Muscle layer of colon (tissue), 2 donors: ENCODE results near the gene STAC3.

Source experiments
- H3K27ac ChIP-seq: one replicate; pipeline ENCODE4 v1.7.0; 2013; ENCODE audit warnings: low read depth, mild to moderate bottlenecking, low read length, moderate library complexity
- H3K27me3 ChIP-seq, 2 donors: one replicate each; pipeline ENCODE4 v1.7.0; 2013; ENCODE audit warnings: low read length in 2 of 2, mild to moderate bottlenecking in 2 of 2; ENCODE audit not compliant: insufficient read depth in 2 of 2, control insufficient read depth in 1 of 2
- H3K36me3 ChIP-seq: one replicate; pipeline ENCODE4 v1.7.0; 2013; ENCODE audit warnings: mild to moderate bottlenecking, low read length; ENCODE audit not compliant: insufficient read depth
- H3K4me1 ChIP-seq: one replicate; pipeline ENCODE4 v1.7.0; 2013; ENCODE audit warnings: mild to moderate bottlenecking, low read length; ENCODE audit not compliant: insufficient read depth
- H3K4me3 ChIP-seq, 2 donors: one replicate each; pipeline ENCODE4 v1.7.0; 2013; ENCODE audit warnings: low read length in 2 of 2, low read depth in 1 of 2, mild to moderate bottlenecking in 1 of 2, moderate library complexity in 1 of 2
- H3K9ac ChIP-seq: one replicate; pipeline ENCODE4 v1.7.0; 2013; ENCODE audit warnings: low read length
- H3K9me3 ChIP-seq: one replicate; pipeline ENCODE4 v1.7.0; 2013; ENCODE audit warnings: mild to moderate bottlenecking, low read length
- donor health status: abdominal sarcoma.
- donor health status: Adenocarcinoma of cecum.

STAC3 gene

GRCh38 chr12:57233357-57234232 lies 17.4 kb downstream of the STAC3 start:
- peaks cover 31% of the 10 kb centered on the region for H3K36me3 ChIP-seq
- no peak overlapping the region for H3K27ac ChIP-seq
- no peak overlapping the region for H3K4me3 ChIP-seq
- H3K9ac ChIP-seq = no peak overlapping the region
- peaks cover 16 to 38% of the 10 kb centered on the region in 2 donors for H3K27me3 ChIP-seq
- H3K4me1 ChIP-seq = peaks cover 23% of the 10 kb centered on the region
- no peaks in the 10 kb centered on the region for H3K9me3 ChIP-seq

GRCh38 chr12:57232156-57232756 lies 18.7 kb downstream of the STAC3 start:
- H3K4me1 ChIP-seq = peaks cover 14% of the 10 kb centered on the region
- H3K27me3 ChIP-seq = peaks cover 5 to 25% of the 10 kb centered on the region in 2 donors
- H3K36me3 ChIP-seq = peaks cover 31% of the 10 kb centered on the region
- no peak overlapping the region for H3K27ac ChIP-seq
- H3K9ac ChIP-seq = no peak overlapping the region
- no peaks in the 10 kb centered on the region for H3K9me3 ChIP-seq
- H3K4me3 ChIP-seq = no peak overlapping the region

- no peak overlapping the region for H3K9ac ChIP-seq
- H3K4me1 ChIP-seq = peaks cover 14% of the 10 kb centered on the region
- no peak overlapping the region for H3K4me3 ChIP-seq
- H3K9me3 ChIP-seq = no peaks in the 10 kb centered on the region
- peaks cover 3 to 24% of the 10 kb centered on the region in 2 donors for H3K27me3 ChIP-seq
- no peak overlapping the region for H3K27ac ChIP-seq
- H3K36me3 ChIP-seq = peaks cover 31% of the 10 kb centered on the region
Measured at GRCh38 chr12:57231276-57232021, 19.5 kb downstream of the STAC3 start.

- Histone ChIP-seq H3K4me1 (peaks cover 14% of the 10 kb centered on the region), H3K27me3 (peaks cover 11 to 24% of the 10 kb centered on the region in 2 donors), H3K4me3 (peak overlapping the region; percentile 71 to 73), H3K27ac (no peak overlapping the region), H3K36me3 (peaks cover 31% of the 10 kb centered on the region), H3K9me3 (no peaks in the 10 kb centered on the region), H3K9ac (peak overlapping the region; percentile 18)
Measured at GRCh38 chr12:57230381-57231155, 20.4 kb downstream of the STAC3 start.

GRCh38 chr12:57229634-57230380 lies 21.2 kb downstream of the STAC3 start, which contains the start of gene SHMT2:
Gene SHMT2, plus strand, starts transcription at chr12:57229711. Its CDS starts 68 bp downstream, at chr12:57229779.
- H3K36me3 ChIP-seq = peaks cover 31% of the 10 kb centered on the region
- H3K4me3 ChIP-seq = peak within 1 kb of the TSS; percentile 71 to 73
- H3K27ac ChIP-seq = peak within 1 kb of the TSS; percentile 73
- no peaks in the 10 kb centered on the region for H3K9me3 ChIP-seq
- peaks cover 18 to 24% of the 10 kb centered on the region in 2 donors for H3K27me3 ChIP-seq
- H3K4me1 ChIP-seq = peaks cover 14% of the 10 kb centered on the region
- H3K9ac ChIP-seq = peak within 1 kb of the TSS; percentile 18

- peaks cover 25 to 30% of the 10 kb centered on the region in 2 donors for H3K27me3 ChIP-seq
- H3K27ac ChIP-seq = no peak overlapping the region
- peak overlapping the region in 1 of 2 donors; percentile 73 for H3K4me3 ChIP-seq
- H3K9me3 ChIP-seq = no peaks in the 10 kb centered on the region
- H3K36me3 ChIP-seq = peaks cover 29% of the 10 kb centered on the region
- peak overlapping the region; percentile 18 for H3K9ac ChIP-seq
- H3K4me1 ChIP-seq = peaks cover 14% of the 10 kb centered on the region
Measured at GRCh38 chr12:57229046-57229633, 21.8 kb downstream of the STAC3 start.

GRCh38 chr12:57227315-57228115 lies 23.5 kb downstream of the STAC3 start:
- H3K36me3 ChIP-seq = peaks cover 13% of the 10 kb centered on the region
- H3K4me1 ChIP-seq = peaks cover 14% of the 10 kb centered on the region
- H3K4me3 ChIP-seq = no peak overlapping the region
- H3K27me3 ChIP-seq = peaks cover 41 to 44% of the 10 kb centered on the region in 2 donors
- H3K27ac ChIP-seq = no peak overlapping the region
- no peak overlapping the region for H3K9ac ChIP-seq
- no peaks in the 10 kb centered on the region for H3K9me3 ChIP-seq

- Histone ChIP-seq H3K36me3 (peaks cover 6% of the 10 kb centered on the region), H3K27ac (no peak overlapping the region), H3K27me3 (peaks cover 47 to 52% of the 10 kb centered on the region in 2 donors), H3K4me3 (no peak overlapping the region), H3K4me1 (peaks cover 14% of the 10 kb centered on the region), H3K9me3 (no peaks in the 10 kb centered on the region), H3K9ac (no peak overlapping the region)
Measured at GRCh38 chr12:57226588-57227314, 24.2 kb downstream of the STAC3 start.

GRCh38 chr12:57225680-57226210 lies 25.2 kb downstream of the STAC3 start:
- peaks cover 57 to 62% of the 10 kb centered on the region in 2 donors for H3K27me3 ChIP-seq
- peaks cover 13% of the 10 kb centered on the region for H3K4me1 ChIP-seq
- H3K4me3 ChIP-seq = no peak overlapping the region
- H3K27ac ChIP-seq = no peak overlapping the region
- no peak overlapping the region for H3K9ac ChIP-seq
- no peaks in the 10 kb centered on the region for H3K9me3 ChIP-seq
- no peaks in the 10 kb centered on the region for H3K36me3 ChIP-seq
